ENCODE results near the gene CARD9.

Gene CARD9

GRCh38 chr9:136339173-136339957 is 34.1 kb downstream of the CARD9 start:
- H3K36me3 ChIP-seq (replicated peaks), result no peaks in the 10 kb centered on the region
- in situ Hi-C loops (cut with MboI; ENCODE audit: low sequenced_read_pairs), result no loop called here
- peak; percentile 65 to 85 for DNase-seq (ENCODE audit: low spot score in 2 of 2)
- H3K4me1 ChIP-seq, result peaks cover 4% of the 10 kb centered on the region
- H3K4me3 ChIP-seq, result no peak overlapping the region
- H3K27me3 ChIP-seq (ENCODE audit: low read depth), result no peaks in the 10 kb centered on the region
- no peaks in the 10 kb centered on the region for H3K9me3 ChIP-seq

GRCh38 chr9:136338511-136338910 is 35.0 kb downstream of the CARD9 start:
- Histone ChIP-seq H3K27me3 (ENCODE audit: low read depth) (no peaks in the 10 kb centered on the region), H3K36me3 (replicated peaks) (no peaks in the 10 kb centered on the region), H3K9me3 (no peaks in the 10 kb centered on the region), H3K4me3 (no peak overlapping the region), H3K4me1 (peaks cover 4% of the 10 kb centered on the region)
- in situ Hi-C loops (cut with MboI; ENCODE audit: low sequenced_read_pairs), result no loop called here
- no peak for DNase-seq (ENCODE audit: low spot score in 2 of 2)

- no peaks in the 10 kb centered on the region for H3K4me1 ChIP-seq
- H3K27me3 ChIP-seq (ENCODE audit: low read depth), result no peaks in the 10 kb centered on the region
- in situ Hi-C loops (cut with MboI; ENCODE audit: low sequenced_read_pairs), result no loop called here
- H3K4me3 ChIP-seq, result no peak overlapping the region
- no peak for DNase-seq (ENCODE audit: low spot score in 2 of 2)
- no peaks in the 10 kb centered on the region for H3K36me3 ChIP-seq (replicated peaks)
- H3K9me3 ChIP-seq, result no peaks in the 10 kb centered on the region
Observed at GRCh38 chr9:136337416-136338395, 35.8 kb downstream of the CARD9 start.

GRCh38 chr9:136336881-136337280 is 36.6 kb downstream of the CARD9 start:
- DNase-seq (ENCODE audit: low spot score in 2 of 2), result no peak
- in situ Hi-C loops (cut with MboI; ENCODE audit: low sequenced_read_pairs), result no loop called here
- no peaks in the 10 kb centered on the region for H3K36me3 ChIP-seq (replicated peaks)
- H3K4me1 ChIP-seq, result no peaks in the 10 kb centered on the region
- H3K9me3 ChIP-seq, result no peaks in the 10 kb centered on the region
- no peak overlapping the region for H3K4me3 ChIP-seq
- H3K27me3 ChIP-seq (ENCODE audit: low read depth), result no peaks in the 10 kb centered on the region

GRCh38 chr9:136336156-136336870 is 37.2 kb downstream of the CARD9 start:
- DNase-seq (ENCODE audit: low spot score in 2 of 2), result no peak
- H3K9me3 ChIP-seq, result no peaks in the 10 kb centered on the region
- H3K36me3 ChIP-seq (replicated peaks), result no peaks in the 10 kb centered on the region
- no peaks in the 10 kb centered on the region for H3K27me3 ChIP-seq (ENCODE audit: low read depth)
- H3K4me3 ChIP-seq, result no peak overlapping the region
- in situ Hi-C loops (cut with MboI; ENCODE audit: low sequenced_read_pairs), result no loop called here
- no peaks in the 10 kb centered on the region for H3K4me1 ChIP-seq

- Histone ChIP-seq H3K9me3 (no peaks in the 10 kb centered on the region), H3K27me3 (ENCODE audit: low read depth) (no peaks in the 10 kb centered on the region), H3K4me1 (no peaks in the 10 kb centered on the region), H3K36me3 (replicated peaks) (no peaks in the 10 kb centered on the region), H3K4me3 (no peak overlapping the region)
- in situ Hi-C loops (cut with MboI; ENCODE audit: low sequenced_read_pairs), result no loop called here
- no peak for DNase-seq (ENCODE audit: low spot score in 2 of 2)
Observed at GRCh38 chr9:136335296-136336155, 37.9 kb downstream of the CARD9 start.

GRCh38 chr9:136334541-136334940 is 38.9 kb downstream of the CARD9 start:
- Histone ChIP-seq H3K36me3 (replicated peaks) (no peaks in the 10 kb centered on the region), H3K27me3 (ENCODE audit: low read depth) (no peaks in the 10 kb centered on the region), H3K4me1 (no peaks in the 10 kb centered on the region), H3K9me3 (no peaks in the 10 kb centered on the region), H3K4me3 (no peak overlapping the region)
- DNase-seq (ENCODE audit: low spot score in 2 of 2), result no peak
- in situ Hi-C loops (cut with MboI; ENCODE audit: low sequenced_read_pairs), result no loop called here

- H3K4me1 ChIP-seq, result peaks cover 4% of the 10 kb centered on the region
- no peaks in the 10 kb centered on the region for H3K36me3 ChIP-seq (replicated peaks)
- H3K4me3 ChIP-seq, result no peak overlapping the region
- H3K9me3 ChIP-seq, result no peaks in the 10 kb centered on the region
- no peaks in the 10 kb centered on the region for H3K27me3 ChIP-seq (ENCODE audit: low read depth)
- no peak for DNase-seq (ENCODE audit: low spot score in 2 of 2)
- in situ Hi-C loops (cut with MboI; ENCODE audit: low sequenced_read_pairs), result no loop called here
Observed at GRCh38 chr9:136333486-136333885, 40.0 kb downstream of the CARD9 start.

- peaks cover 9% of the 10 kb centered on the region for H3K4me1 ChIP-seq
- H3K9me3 ChIP-seq, result no peaks in the 10 kb centered on the region
- no peaks in the 10 kb centered on the region for H3K36me3 ChIP-seq (replicated peaks)
- in situ Hi-C loops (cut with MboI; ENCODE audit: low sequenced_read_pairs), result no loop called here
- DNase-seq (ENCODE audit: low spot score in 2 of 2), result no peak
- H3K27me3 ChIP-seq (ENCODE audit: low read depth), result no peaks in the 10 kb centered on the region
- no peak overlapping the region for H3K4me3 ChIP-seq
Observed at GRCh38 chr9:136333045-136333444, 40.4 kb downstream of the CARD9 start.

- Histone ChIP-seq H3K4me1 (peaks cover 9% of the 10 kb centered on the region), H3K4me3 (no peak overlapping the region), H3K27me3 (ENCODE audit: low read depth) (no peaks in the 10 kb centered on the region), H3K36me3 (replicated peaks) (no peaks in the 10 kb centered on the region), H3K9me3 (no peaks in the 10 kb centered on the region)
- DNase-seq (ENCODE audit: low spot score in 2 of 2), result no peak
- in situ Hi-C loops (cut with MboI; ENCODE audit: low sequenced_read_pairs), result no loop called here
Observed at GRCh38 chr9:136332482-136332983, 40.9 kb downstream of the CARD9 start.

GRCh38 chr9:136331556-136332481 is 41.6 kb downstream of the CARD9 start:
- Histone ChIP-seq H3K4me3 (no peak overlapping the region), H3K36me3 (replicated peaks) (no peaks in the 10 kb centered on the region), H3K4me1 (peaks cover 9% of the 10 kb centered on the region), H3K27me3 (ENCODE audit: low read depth) (no peaks in the 10 kb centered on the region), H3K9me3 (no peaks in the 10 kb centered on the region)
- in situ Hi-C loops (cut with MboI; ENCODE audit: low sequenced_read_pairs), result no loop called here
- DNase-seq (ENCODE audit: low spot score in 2 of 2), result no peak

GRCh38 chr9:136331030-136331429 is 42.4 kb downstream of the CARD9 start:
- no peak overlapping the region for H3K4me3 ChIP-seq
- H3K4me1 ChIP-seq, result peaks cover 9% of the 10 kb centered on the region
- H3K9me3 ChIP-seq, result no peaks in the 10 kb centered on the region
- in situ Hi-C loops (cut with MboI; ENCODE audit: low sequenced_read_pairs), result no loop called here
- no peaks in the 10 kb centered on the region for H3K27me3 ChIP-seq (ENCODE audit: low read depth)
- H3K36me3 ChIP-seq (replicated peaks), result no peaks in the 10 kb centered on the region
- DNase-seq (ENCODE audit: low spot score in 2 of 2), result no peak

Data from HAP-1 (cell line).